HG02981 (cell line): ENCODE data around the gene GTPBP10.

Experiments used
- ATAC-seq: cut with Tn5 transposase; IDR thresholded peaks from one replicate; pipeline ENCODE4 v1.9.1; 2021; ENCODE audit warnings: mild to moderate bottlenecking, moderate library complexity; ENCODE audit not compliant: unreplicated experiment

The GTPBP10 gene

GRCh38 chr7:90430614-90431460 is 84.3 kb downstream of the GTPBP10 start:
- ATAC-seq = no peak

GRCh38 chr7:90432752-90433151 is 86.2 kb downstream of the GTPBP10 start:
- ATAC-seq = no peak

- no peak for ATAC-seq
Observed at GRCh38 chr7:90433221-90433620, 86.7 kb downstream of the GTPBP10 start.
